SK-MEL-5 (cell line): ENCODE results near the gene PEX14. TPM values are rescaled to one million over a fixed set of nuclear protein-coding genes. Genes with fewer than 3 reads are reported as not detected.
A peak's percentile ranks its signal among the peaks of the same experiment; 100 is the strongest.

Experiments
- DNase-seq: peaks from one replicate; pipeline ENCODE4 v3.0.0-alpha.2; 2016; ENCODE audit warnings: low read depth, low spot score
- in situ Hi-C: cut with HindIII; loops from 2 replicates; pipeline ENCODE4 v1.10.0; 2016; ENCODE audit warnings: low sequenced_read_pairs, high pct_unique_total_duplicates, low pct_unique_long_range_greater_than_20kb
- total RNA-seq: library from RNA; depleted of rRNA; stranded (reverse); fragments of >200 nt; shearing (Covaris generic); gene quantifications from 2 replicates; pipeline ENCODE4 v1.2.3, GENCODE V29; 2014

The PEX14 gene
- total RNA-seq, 1 experiment from 2014 or later = 9.7 TPM

DNA sequence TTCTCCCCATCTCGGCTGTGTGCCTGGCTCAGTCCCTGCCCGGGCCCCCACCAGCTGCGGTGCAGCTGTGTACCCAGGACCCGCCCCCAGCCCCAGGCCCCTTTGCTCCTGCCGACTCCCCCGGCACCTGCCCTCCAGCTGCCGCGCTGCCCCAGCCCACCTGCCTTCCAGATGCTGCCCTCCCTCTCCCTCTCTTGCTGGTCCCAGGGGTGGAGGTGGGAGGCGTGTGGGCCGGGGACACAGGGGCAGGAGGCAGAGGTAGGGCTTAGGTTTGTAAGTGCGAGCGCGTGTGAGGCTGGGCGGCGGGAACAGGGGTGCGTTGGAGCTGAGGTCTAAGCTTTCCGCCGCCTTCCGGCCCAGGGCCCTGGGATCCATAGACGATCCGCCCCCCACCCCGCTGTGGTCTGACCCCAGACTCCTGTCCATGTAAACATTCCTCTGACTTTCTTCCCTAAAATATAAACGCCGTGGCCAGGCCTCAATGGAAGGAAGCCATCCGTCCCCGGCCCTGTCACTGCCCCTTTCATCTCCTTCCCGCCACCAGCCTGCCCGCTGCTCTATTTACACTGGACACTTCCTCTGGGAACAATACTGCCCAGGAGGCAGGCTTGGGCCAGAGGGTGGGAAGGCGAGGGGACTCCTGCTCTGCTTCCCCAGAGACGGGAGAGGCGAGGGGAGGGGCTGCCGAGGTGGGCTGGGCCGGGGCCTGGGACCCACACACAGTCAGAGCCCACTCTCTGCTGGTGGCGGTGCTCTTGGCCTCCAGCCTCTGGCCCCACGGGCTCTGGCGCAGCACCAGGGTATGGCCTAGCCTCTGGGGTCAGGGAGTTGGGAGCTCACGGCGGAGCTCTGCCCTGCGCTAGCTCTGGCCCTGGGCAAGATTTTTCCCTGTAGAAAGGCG is 193.4 kb downstream of the PEX14 start:
- DNase-seq = no peak
- in situ Hi-C loops = no loop called here

DNA sequence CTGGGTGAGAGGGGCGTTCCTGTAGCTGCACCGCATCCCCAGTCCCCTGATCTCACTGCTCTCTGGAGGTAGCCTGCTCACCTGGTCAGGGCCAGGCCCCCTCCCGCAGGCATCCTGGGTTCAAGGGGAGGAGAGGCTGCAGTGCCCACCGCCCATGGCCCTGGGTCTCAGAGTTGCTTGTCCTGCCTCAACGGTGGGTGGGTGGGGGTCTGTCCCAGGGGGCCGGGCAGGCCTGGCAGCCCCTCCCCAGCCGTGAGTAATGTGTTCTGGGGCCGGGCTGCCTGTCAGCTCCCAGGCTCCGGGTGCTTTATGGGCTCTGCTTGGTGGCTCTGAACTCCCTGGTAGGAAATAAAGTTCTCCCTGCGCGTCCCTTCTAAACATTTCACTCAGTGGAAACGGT is 194.8 kb downstream of the PEX14 start:
- in situ Hi-C loops = no loop called here
- DNase-seq = no peak

DNA sequence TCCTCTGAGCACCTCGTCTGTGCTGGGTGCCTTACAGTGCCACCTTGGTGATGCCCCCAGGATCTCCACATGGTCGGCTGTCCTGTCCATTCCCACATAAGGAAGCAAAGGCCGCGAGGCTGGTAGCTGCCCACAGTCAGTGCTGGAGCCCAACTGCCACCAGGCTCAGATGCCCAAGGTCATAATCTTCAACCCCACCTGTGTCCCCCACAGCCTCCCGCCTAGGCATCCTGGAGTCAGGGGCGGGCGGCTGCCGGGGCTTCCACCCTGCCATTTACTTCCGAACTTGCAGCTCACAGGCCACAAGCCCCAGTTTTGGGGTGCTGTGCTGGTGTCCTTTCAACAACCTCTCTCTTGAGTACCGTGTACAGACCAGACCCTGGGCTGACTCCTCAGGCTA is 195.4 kb downstream of the PEX14 start:
- in situ Hi-C loops = no loop called here
- no peak for DNase-seq

DNA sequence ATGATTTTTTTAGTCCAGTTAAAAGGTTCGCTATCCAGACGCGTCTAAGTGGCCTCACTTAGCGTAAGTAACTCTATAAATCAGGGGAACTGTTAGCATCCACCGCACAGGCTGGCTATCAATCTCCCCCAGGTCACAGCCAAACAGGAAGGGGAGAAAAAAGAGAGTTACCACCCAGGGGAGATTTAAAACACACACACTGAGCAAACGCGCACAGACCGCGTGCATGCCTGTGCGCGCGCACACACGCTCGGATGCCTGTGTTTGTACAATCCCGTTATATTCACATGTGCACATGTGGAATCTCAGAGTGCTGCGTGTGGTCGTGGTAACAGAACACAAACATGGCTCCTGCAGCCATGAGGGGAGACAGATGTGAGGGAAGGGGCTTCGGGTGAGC is 196.3 kb downstream of the PEX14 start:
- in situ Hi-C loops = no loop called here
- DNase-seq = no peak

DNA sequence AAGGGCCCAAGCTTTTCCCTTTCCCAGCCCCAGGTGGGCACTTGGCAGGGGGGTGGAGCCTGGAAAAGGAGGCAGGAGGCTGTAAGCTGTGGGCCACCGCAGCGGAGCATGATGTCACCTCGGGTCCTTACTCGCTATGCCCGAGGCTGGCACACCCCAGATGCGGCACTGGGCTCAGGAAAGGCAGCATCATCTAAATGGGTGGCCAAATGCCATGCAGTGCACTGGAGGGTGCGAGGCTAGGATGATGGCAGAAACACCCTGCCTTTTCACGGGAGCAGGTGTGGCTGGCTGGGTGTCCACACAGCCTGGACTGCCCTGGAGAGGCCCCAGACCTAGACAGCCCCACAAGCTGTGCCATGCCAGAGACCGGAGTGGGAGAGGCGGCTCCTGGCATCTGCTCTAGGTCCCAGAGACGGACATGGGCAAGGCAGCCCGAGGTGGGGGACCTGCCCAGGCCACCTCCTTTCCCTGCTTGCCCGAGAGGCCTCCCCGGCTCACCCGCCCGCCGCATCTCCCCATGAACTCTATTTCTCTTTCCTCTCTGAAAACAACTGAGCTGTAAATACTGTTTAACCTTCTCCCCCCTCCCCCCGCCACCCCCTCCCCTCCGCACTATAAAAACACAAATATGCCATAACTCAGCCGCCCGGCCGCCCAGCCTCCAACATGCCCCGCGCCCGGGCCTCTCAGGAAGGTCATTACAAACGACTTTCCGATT is 197.0 kb downstream of the PEX14 start:
- no peak for DNase-seq
- in situ Hi-C loops = no loop called here

DNA sequence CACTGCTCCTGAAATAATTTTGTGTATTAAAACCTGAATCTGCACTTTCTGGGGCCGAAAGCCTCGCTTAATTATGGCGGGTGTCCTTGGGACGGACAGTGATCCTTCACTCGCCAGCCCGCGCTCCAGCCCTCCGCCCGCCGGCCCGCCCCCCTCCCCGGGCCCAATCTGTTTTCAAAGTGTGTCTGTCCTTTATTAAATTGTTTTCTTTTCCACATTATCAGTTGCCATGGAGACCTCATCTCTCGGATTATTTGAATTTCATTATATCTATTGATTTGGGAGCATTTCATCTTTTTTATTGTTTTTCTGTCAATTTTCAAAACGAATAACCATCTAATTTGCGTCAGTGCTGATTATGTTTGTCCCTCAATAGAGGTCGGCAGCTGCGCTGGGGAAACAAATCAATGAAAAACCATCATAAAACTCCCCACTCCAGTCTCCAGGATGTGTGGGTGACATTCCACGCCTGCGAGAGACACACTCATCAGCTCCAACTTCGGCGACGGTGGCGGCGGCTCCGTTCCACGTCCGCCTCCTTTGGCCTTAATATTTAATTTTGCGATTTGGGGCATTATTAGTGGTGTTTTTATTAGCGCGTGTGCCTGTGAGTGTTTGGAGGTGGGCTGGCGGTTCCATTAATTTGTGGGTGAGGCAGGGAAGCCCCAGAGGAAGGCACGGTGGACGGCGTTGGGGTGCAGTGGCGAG is 197.7 kb downstream of the PEX14 start:
- DNase-seq = no peak
- in situ Hi-C loops = no loop called here

DNA sequence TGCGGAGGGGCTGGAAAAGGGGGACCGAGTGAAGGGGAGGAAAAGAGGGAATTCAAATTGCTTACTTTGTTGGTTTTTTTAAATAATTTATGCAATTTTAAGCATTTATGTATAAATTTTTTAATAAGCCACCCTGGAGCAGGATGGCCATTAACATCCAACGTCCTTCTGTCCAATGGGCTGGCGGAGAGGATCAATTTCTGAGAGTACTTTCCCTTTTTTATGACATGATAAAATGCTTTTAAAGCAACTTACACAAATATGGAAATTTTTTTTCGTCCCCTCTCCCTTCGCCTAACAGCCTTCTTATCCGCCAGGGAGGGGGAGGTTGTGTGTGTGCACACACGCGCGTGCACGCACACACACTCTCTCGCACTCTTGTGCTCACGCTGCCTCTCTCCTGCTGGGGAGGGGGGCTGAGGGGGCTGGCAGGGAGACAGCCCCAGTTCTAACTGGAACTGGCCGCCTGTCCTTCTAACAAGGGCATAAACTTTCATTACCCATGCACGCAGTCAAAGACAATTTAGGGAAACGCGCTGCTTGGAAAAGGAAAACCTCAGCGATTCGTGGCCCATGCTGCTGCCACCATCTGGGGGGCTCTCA is 198.5 kb downstream of the PEX14 start:
- in situ Hi-C loops = no loop called here
- no peak for DNase-seq

DNA sequence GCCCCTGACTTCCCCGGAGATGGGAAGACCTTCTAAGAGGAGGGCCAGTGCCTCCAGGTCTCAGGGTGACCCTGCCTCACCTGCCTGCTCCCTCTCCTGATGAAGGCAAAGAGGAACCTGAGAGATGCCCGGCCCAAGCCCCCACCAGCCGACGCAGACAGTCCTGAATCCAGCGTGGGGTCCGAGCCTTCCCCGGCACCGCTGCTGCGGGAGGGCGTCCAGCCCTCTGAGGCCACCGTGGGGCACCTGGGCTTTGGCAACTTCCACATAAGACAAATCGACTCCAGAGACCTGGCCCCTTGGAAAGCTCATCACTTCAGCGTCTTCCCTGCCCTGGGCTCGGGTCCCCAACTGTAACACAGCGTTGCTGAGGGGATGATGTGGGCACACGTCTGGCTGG is 199.5 kb downstream of the PEX14 start:
- DNase-seq = no peak
- in situ Hi-C loops = no loop called here

DNA sequence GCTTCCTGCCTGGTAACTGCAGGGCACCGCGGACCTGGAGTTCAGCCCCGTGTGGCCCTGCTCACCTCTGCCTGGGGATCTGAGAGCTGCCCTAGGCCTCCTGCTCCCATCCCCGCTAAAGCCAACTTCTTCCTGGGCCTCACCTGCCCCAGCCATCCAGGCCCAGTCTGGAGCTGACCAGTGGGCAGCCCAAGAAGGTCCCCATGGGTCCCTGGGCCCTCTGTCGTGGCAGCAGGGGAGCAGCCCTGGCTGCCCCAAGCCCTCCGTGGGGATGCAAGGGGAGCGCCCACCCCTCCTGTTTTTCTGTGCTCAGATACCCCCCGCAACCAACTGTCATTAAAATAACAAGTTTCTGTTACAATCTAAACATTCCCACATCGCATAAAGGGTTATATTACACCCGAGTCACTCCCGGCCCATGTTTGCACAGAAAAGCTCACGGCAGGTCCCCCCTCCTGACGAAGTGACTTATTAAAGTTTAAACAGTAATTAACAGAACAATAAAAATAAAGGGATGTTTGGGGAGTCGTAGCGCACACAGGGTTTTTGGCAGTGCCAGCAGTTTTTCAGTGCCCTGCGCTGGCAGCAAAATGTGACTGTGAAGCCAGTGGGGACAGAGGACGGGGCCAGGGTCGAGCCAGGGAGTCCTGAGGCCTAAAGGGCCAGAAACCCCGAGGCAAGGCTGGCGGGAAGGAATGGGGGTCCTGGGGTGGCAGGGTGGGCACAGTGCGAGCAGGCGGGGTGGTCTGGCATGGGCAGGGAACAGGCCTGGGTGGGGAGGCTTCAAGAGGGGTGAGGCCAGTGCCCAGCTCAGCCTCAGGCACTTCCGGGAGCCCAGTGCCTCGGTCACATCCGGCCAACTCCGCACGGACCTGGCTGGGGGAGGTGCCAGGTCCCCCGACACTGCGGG is 200.2 kb downstream of the PEX14 start:
- in situ Hi-C loops = no loop called here
- DNase-seq = no peak

DNA sequence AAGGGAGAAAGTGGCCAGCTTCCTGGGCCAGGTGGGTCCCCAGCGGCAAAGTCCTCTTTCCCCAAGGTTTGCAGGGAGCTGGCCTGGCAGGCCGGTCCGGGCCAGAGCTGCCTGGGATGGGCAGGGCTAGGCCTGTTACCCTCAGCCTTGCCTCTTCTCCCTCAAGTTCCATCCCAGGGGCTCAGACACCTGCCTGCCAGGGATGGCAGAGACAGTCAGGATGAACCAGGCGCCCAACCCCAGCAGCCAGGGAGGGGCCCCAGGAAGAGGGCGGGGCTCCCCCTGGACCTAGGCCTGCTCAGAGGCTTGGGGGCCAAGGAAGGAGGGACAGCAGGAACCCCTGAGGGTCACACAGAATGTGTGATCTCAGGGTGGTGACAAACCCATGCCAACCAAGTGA is 201.1 kb downstream of the PEX14 start:
- in situ Hi-C loops = no loop called here
- no peak for DNase-seq

DNA sequence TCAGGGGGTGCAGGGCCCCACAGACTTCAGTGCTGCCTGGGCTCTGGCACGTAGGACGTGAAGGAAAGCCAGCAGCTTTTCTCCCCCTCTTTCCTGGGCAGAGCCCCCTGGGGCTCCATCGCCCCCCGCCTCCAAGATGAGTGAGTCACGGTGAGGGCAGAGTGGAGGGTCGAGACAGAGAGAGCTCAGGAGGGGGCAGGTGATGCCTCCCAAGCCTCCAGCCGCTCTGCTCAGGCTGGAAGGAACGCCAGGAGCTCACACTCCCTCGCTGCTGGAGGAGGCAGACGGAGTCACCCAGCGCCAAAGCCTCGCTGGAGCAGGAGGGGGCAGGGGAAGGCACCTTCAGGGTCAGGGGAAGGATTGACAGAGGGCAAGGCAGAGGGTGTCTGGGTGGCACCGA is 202.2 kb downstream of the PEX14 start:
- DNase-seq = no peak
- in situ Hi-C loops = no loop called here

DNA sequence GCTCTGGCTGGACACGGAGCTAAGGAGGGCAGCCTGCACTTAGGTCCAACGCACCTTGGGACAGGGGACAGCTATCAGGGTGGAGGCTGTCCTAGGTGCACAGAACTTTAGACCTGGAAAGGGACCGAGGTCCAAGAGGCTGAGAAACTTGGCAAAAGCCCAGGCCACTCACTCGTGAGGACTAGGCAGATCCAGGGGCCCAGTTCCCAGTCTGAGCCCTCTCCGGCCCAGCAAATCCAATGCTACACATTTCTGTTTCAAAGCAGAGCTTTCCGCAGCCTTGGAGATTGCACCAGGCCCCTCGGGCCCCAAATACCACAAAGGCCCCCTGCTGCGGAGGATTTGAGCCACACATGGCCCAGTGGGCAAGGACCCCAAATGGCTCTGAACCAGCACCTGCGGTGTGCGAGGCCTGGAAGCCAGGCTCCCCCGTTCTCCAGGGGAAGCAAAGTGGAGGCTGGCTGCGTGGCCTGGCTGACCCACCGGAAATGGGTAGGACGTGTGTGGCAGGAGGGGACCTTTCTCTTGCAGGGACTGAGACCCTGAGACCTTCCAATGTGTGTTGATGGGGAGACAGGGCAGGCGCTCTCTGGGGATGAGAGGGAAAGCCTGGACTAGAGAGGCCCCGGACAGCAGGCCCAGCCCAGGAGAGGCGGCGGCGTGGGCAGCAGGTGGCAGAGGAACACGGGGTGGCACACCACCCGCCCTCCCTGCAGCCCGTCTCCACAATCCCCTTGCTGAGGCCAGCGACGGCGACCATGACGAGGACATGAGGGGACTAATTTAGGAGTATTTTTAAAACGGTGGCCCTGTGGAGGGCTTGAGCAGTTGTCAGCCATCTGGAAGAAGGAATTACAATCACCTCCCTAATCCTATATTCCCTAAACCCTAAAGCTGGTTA is 203.0 kb downstream of the PEX14 start:
- no peak for DNase-seq
- in situ Hi-C loops = no loop called here

DNA sequence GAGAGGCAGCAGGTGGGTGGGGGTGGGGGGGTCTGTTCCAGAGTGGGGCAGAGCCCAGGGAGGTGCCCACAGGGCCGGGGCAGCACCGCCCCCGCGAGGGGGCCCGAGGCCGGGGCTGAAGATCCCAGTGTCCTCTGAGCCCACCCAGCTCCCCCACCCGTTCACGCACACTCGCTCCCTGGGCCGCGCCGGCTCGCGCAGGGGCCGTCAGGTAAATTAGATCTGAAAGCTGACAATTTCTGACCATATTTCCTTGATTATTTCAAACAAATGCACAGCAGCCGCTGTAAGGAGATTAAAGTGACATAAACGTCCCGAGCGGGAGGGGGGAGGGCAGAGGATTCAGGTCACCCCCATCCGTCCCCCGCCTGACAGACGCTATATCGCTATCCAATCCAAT is 203.7 kb downstream of the PEX14 start:
- no peak for DNase-seq
- in situ Hi-C loops = no loop called here

DNA sequence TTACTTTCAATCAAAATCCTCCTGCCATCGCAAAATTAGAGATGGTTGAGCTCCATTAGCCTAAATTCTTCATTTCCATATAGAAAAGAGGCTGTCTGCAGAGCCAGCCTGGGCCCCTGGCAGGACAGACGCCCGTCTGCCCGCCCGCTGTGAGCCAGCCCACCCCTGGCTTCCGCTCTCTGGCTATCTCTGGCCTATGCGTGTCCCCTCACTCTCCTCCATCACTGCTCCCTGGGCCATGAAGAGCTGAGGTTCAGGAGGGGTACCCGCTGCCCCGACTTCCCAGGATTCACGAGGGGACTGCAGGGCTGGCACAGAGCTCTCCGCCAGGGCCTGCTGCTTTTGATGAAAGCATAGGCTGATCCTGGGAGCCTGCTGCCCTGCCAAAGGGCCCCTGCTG is 204.1 kb downstream of the PEX14 start:
- DNase-seq = no peak
- in situ Hi-C loops = no loop called here

DNA sequence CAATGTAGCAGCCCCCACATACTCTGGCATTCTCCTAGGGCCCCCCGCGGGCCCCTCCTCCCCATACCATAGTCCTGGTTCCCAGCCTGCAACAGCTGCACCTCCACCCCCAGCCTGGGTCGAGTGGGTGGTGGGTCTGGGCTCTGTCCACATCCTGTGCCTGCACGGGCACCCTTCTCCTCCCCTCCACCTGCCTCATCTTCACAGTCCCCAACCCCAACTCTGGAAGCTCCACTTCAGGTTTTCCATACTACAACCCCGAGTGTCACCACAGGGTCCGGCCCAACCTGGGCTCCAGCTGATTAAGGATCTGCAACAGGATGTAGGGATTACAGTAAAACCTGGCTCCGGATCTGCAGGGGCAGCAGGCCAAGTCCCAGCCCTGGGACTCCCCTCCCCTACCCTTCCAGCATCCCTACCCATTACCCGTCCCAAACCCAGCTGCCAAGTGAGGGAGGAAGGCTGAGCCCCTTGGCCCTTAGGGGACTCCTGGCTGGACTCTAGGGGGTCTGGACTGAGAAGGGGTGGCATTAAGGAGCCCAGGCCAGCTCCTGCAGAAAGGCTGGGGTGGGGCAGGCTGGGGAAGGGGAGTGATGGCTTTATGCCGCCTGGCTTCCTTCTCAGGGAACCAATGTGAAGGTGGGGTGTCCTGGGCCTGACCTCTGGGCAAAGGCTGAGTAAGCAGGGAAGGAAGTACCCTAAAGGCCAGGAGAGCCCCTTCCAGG is 204.9 kb downstream of the PEX14 start:
- DNase-seq = peak; percentile 55
- in situ Hi-C loops = no loop called here
